ENCODE measurements around the gene DOCK9. TPM values are rescaled to one million over a fixed set of nuclear protein-coding genes. Genes with fewer than 3 reads are reported as not detected.

DOCK9 gene
- polyA plus RNA-seq, 3 donors, result 0.01 TPM; not detected in 2

GRCh38 chr13:98890186-98890585 lies 87.7 kb downstream of the DOCK9 start:
- intact Hi-C loops (cut with micrococcal nuclease), result no loop called here
- Histone ChIP-seq H3K27me3 (ENCODE audit: control insufficient read depth in 2 of 2, insufficient read depth in 2 of 2, low read length in 2 of 2) (peaks cover 16 to 19% of the 10 kb centered on the region in 2 donors), H4K20me1 (ENCODE audit: insufficient read depth, low read length) (no peaks in the 10 kb centered on the region), H3K4me1 (ENCODE audit: control insufficient read depth in 1 of 2, insufficient read depth in 2 of 2, low read length in 2 of 2) (no peaks in the 10 kb centered on the region), H3K36me3 (replicated peaks in 1 of 2; ENCODE audit: control insufficient read depth in 1 of 2, insufficient read depth in 2 of 2, low read length in 2 of 2) (no peaks in the 10 kb centered on the region), H3K79me2 (ENCODE audit: insufficient read depth, low read length) (no peaks in the 10 kb centered on the region), H3K9me3 (replicated peaks in 1 of 2; ENCODE audit: control insufficient read depth in 1 of 2, insufficient read depth in 1 of 2, low read length in 2 of 2) (no peaks in the 10 kb centered on the region), H3K4me3 (replicated peaks in 1 of 3; ENCODE audit: low read depth in 2 of 3, low read length in 3 of 3) (no peak overlapping the region), H2AFZ (ENCODE audit: insufficient read depth, low read depth, low read length, poor library complexity, severe bottlenecking) (no peak overlapping the region), H3K9ac (ENCODE audit: insufficient read depth, low read length, poor library complexity, severe bottlenecking) (no peak overlapping the region), H3K27ac (ENCODE audit: low read depth in 1 of 2, low read length in 2 of 2) (no peak overlapping the region), H3K4me2 (replicated peaks; ENCODE audit: extremely low read depth, low read length, poor library complexity, severe bottlenecking) (no peak overlapping the region)
- TF ChIP-seq CTCF (IDR thresholded peaks at IDR 0.05), result no peak
- H3K27ac Mint-ChIP-seq, result no peak overlapping the region
- WGBS (ENCODE audit: insufficient coverage), result 69% methylated on average over 5 of the region's 8 CpGs
- DNase-seq, result no peak
- peaks cover 11 to 41% (median 11%) of the 10 kb centered on the region in 3 donors for H3K27me3 Mint-ChIP-seq (ENCODE audit: low read depth in 3 of 3)
- H3K4me1 Mint-ChIP-seq, result no peaks in the 10 kb centered on the region
- no peaks in the 10 kb centered on the region for H3K36me3 Mint-ChIP-seq
- no peak overlapping the region for H3K4me3 Mint-ChIP-seq
- no peaks in the 10 kb centered on the region for H3K9me3 Mint-ChIP-seq

- 100% methylated on average over 2 of the region's 4 CpGs for WGBS (ENCODE audit: insufficient coverage)
- H3K36me3 Mint-ChIP-seq, result no peaks in the 10 kb centered on the region
These were observed 88.3 kb downstream of the DOCK9 start for GRCh38 chr13:98889419-98890085.

More at GRCh38 chr13:98889419-98890085, 88.3 kb downstream of the DOCK9 start:
- DNase-seq, result no peak
- Mint-ChIP-seq H3K9me3 (no peaks in the 10 kb centered on the region), H3K27ac (no peak overlapping the region), H3K4me1 (no peaks in the 10 kb centered on the region), H3K4me3 (no peak overlapping the region), H3K27me3 (ENCODE audit: low read depth in 3 of 3) (peaks cover 11 to 41% (median 11%) of the 10 kb centered on the region in 3 donors)
- no peaks in the 10 kb centered on the region for H3K9me3 ChIP-seq (replicated peaks in 1 of 2; ENCODE audit: control insufficient read depth in 1 of 2, insufficient read depth in 1 of 2, low read length in 2 of 2)
- H3K27me3 ChIP-seq (ENCODE audit: control insufficient read depth in 2 of 2, insufficient read depth in 2 of 2, low read length in 2 of 2), result peaks cover 16 to 19% of the 10 kb centered on the region in 2 donors
- H4K20me1 ChIP-seq (ENCODE audit: insufficient read depth, low read length), result no peaks in the 10 kb centered on the region
- H3K4me1 ChIP-seq (ENCODE audit: control insufficient read depth in 1 of 2, insufficient read depth in 2 of 2, low read length in 2 of 2), result no peaks in the 10 kb centered on the region
- no peak overlapping the region for H3K9ac ChIP-seq (ENCODE audit: insufficient read depth, low read length, poor library complexity, severe bottlenecking)
- no peak overlapping the region for H3K4me3 ChIP-seq (replicated peaks in 1 of 3; ENCODE audit: low read depth in 2 of 3, low read length in 3 of 3)
- H3K36me3 ChIP-seq (replicated peaks in 1 of 2; ENCODE audit: control insufficient read depth in 1 of 2, insufficient read depth in 2 of 2, low read length in 2 of 2), result no peaks in the 10 kb centered on the region
- no peaks in the 10 kb centered on the region for H3K79me2 ChIP-seq (ENCODE audit: insufficient read depth, low read length)
- H3K4me2 ChIP-seq (replicated peaks; ENCODE audit: extremely low read depth, low read length, poor library complexity, severe bottlenecking), result no peak overlapping the region
- intact Hi-C loops (cut with micrococcal nuclease), result no loop called here
- TF ChIP-seq CTCF (IDR thresholded peaks at IDR 0.05), result no peak
- no peak overlapping the region for H3K27ac ChIP-seq (ENCODE audit: low read depth in 1 of 2, low read length in 2 of 2)
- H2AFZ ChIP-seq (ENCODE audit: insufficient read depth, low read depth, low read length, poor library complexity, severe bottlenecking), result no peak overlapping the region

Data from CD14-positive monocyte (primary cell).